ENCODE results near the gene NOM1. TPM values are rescaled to one million over a fixed set of nuclear protein-coding genes. Genes with fewer than 3 reads are reported as not detected.
"Not testable (repeated sequence)": the region's sequence is repeated elsewhere in the genome, so short reads cannot be mapped to it uniquely, and the experiment has no call there.

The NOM1 gene
- total and polyA plus RNA-seq, 2 donors (not counting 1 experiment from before 2014, with no cell fraction given) = 14.2 to 38.3 TPM

- Histone ChIP-seq H3K4me1 (ENCODE audit: control insufficient read depth in 2 of 2, insufficient read depth in 2 of 2, low read length in 2 of 2) (peaks cover 16 to 33% of the 10 kb centered on the region in 2 donors), H3K79me2 (ENCODE audit: control insufficient read depth, insufficient read depth, low read length) (peaks cover 33% of the 10 kb centered on the region), H3K4me3 (ENCODE audit: control extremely low read depth in 1 of 5, extremely low read depth in 1 of 5, insufficient read depth in 1 of 5, low read depth in 2 of 5, low read length in 4 of 5) (peak overlapping the region in 4 of 5 experiments; percentile 61 to 93 (median 82)), H4K20me1 (ENCODE audit: control insufficient read depth, insufficient read depth, low read length, poor library complexity, severe bottlenecking) (peaks cover 25% of the 10 kb centered on the region), H3K4me2 (replicated peaks; ENCODE audit: low read depth, low read length, poor library complexity, severe bottlenecking) (peak overlapping the region; percentile 90), H3K36me3 (replicated peaks in 1 of 2; ENCODE audit: control extremely low read depth in 1 of 2, control insufficient read depth in 1 of 2, extremely low read depth in 1 of 2, insufficient read depth in 2 of 2, low read length in 1 of 2) (peaks cover 0 to 12% of the 10 kb centered on the region in 2 experiments), H3K9me3 (ENCODE audit: control extremely low read depth in 1 of 3, control insufficient read depth in 2 of 3, insufficient read depth in 1 of 3, low read length in 2 of 3) (no peaks in the 10 kb centered on the region), H3K27ac (ENCODE audit: low read length in 2 of 2) (no peak overlapping the region), H3K27me3 (replicated peaks in 1 of 4; ENCODE audit: control extremely low read depth in 1 of 4, control insufficient read depth in 3 of 4, insufficient read depth in 4 of 4, low read length in 3 of 4) (peaks cover 0 to 10% (median 2%) of the 10 kb centered on the region in 4 experiments), H3K9ac (ENCODE audit: low read length) (peak overlapping the region; percentile 79), H2AFZ (ENCODE audit: insufficient read depth, low read depth, low read length, poor library complexity, severe bottlenecking) (peak overlapping the region; percentile 97)
- TF ChIP-seq EZH2 (IDR thresholded peaks at IDR 0.05; ENCODE audit: borderline replicate concordance, insufficient read depth, low read depth, low read length, poor library complexity, severe bottlenecking) (no peak), CTCF (IDR thresholded peaks at IDR 0.05) (no peak)
- H3K9me3 Mint-ChIP-seq (ENCODE audit: insufficient read depth) = no peaks in the 10 kb centered on the region
- no peak for DNase-seq
- peak overlapping the region; percentile 45 for H3K4me3 Mint-ChIP-seq
- CTCF ChIA-PET = interaction anchor here (0.6 kb wide), 1 partner anchor 185 kb away, joined by 3 read pairs; no protein-coding TSS in a partner anchor
- intact Hi-C loops (cut with micrococcal nuclease) = no loop called here
- H3K27ac Mint-ChIP-seq = no peak overlapping the region
- peaks cover 9% of the 10 kb centered on the region for H3K27me3 Mint-ChIP-seq
- POLR2A ChIA-PET = no interaction called here
- no peak for ATAC-seq (ENCODE audit: low read depth)
- 87% methylated on average over 4 of the region's 12 CpGs for WGBS (ENCODE audit: insufficient coverage)
- H3K4me1 Mint-ChIP-seq = peaks cover 18% of the 10 kb centered on the region
These were observed 1.2 kb upstream of the NOM1 start for GRCh38 chr7:156948361-156948760.

GRCh38 chr7:156950381-156950858 lies 908 bp downstream of the NOM1 start:
- peak overlapping the region; percentile 96 for H3K4me3 Mint-ChIP-seq
- no peaks in the 10 kb centered on the region for H3K9me3 Mint-ChIP-seq (ENCODE audit: insufficient read depth)
- peaks cover 1% of the 10 kb centered on the region for H3K27me3 Mint-ChIP-seq
- H3K9me3 ChIP-seq (ENCODE audit: control extremely low read depth in 1 of 3, control insufficient read depth in 2 of 3, insufficient read depth in 1 of 3, low read length in 2 of 3) = no peaks in the 10 kb centered on the region
- H3K79me2 ChIP-seq (ENCODE audit: control insufficient read depth, insufficient read depth, low read length) = peaks cover 46% of the 10 kb centered on the region
- POLR2A ChIA-PET = no interaction called here
- H3K9ac ChIP-seq (ENCODE audit: low read length) = peak overlapping the region; percentile 79
- H3K36me3 ChIP-seq (replicated peaks in 1 of 2; ENCODE audit: control extremely low read depth in 1 of 2, control insufficient read depth in 1 of 2, extremely low read depth in 1 of 2, insufficient read depth in 2 of 2, low read length in 1 of 2) = peaks cover 0 to 33% of the 10 kb centered on the region in 2 experiments
- 5% methylated on average over 19 of the region's 21 CpGs for WGBS (ENCODE audit: insufficient coverage)
- H3K27me3 ChIP-seq (replicated peaks in 1 of 4; ENCODE audit: control extremely low read depth in 1 of 4, control insufficient read depth in 3 of 4, insufficient read depth in 4 of 4, low read length in 3 of 4) = no peaks in the 10 kb centered on the region
- intact Hi-C loops (cut with micrococcal nuclease) = loop anchor here (2.0 kb wide), 1 partner anchor 386 kb away; the partner anchor contains the start of gene DNAJB6
- H3K4me1 ChIP-seq (ENCODE audit: control insufficient read depth in 2 of 2, insufficient read depth in 2 of 2, low read length in 2 of 2) = peaks cover 16 to 31% of the 10 kb centered on the region in 2 donors
- DNase-seq = no peak
- peak overlapping the region; percentile 49 to 93 (median 73) for H3K4me3 ChIP-seq (ENCODE audit: control extremely low read depth in 1 of 5, extremely low read depth in 1 of 5, insufficient read depth in 1 of 5, low read depth in 2 of 5, low read length in 4 of 5)
- no peak for ATAC-seq (ENCODE audit: low read depth)
- CTCF ChIA-PET = interaction anchor here (1.9 kb wide), 1 partner anchor 57 kb away, joined by 6 read pairs; the partner anchor contains the start of gene LMBR1
- TF ChIP-seq EZH2 (IDR thresholded peaks at IDR 0.05; ENCODE audit: borderline replicate concordance, insufficient read depth, low read depth, low read length, poor library complexity, severe bottlenecking) (no peak), CTCF (IDR thresholded peaks at IDR 0.05) (no peak)
- H4K20me1 ChIP-seq (ENCODE audit: control insufficient read depth, insufficient read depth, low read length, poor library complexity, severe bottlenecking) = peaks cover 34% of the 10 kb centered on the region
- H3K4me1 Mint-ChIP-seq = peaks cover 20% of the 10 kb centered on the region
- H3K27ac ChIP-seq (ENCODE audit: low read length in 2 of 2) = peak overlapping the region in 1 of 2 donors; percentile 65
- H2AFZ ChIP-seq (ENCODE audit: insufficient read depth, low read depth, low read length, poor library complexity, severe bottlenecking) = peak overlapping the region; percentile 97
- H3K27ac Mint-ChIP-seq = peak overlapping the region; percentile 68
- H3K4me2 ChIP-seq (replicated peaks; ENCODE audit: low read depth, low read length, poor library complexity, severe bottlenecking) = peak overlapping the region; percentile 90

GRCh38 chr7:156953215-156953614 lies 3.7 kb downstream of the NOM1 start:
- H3K4me2 ChIP-seq (replicated peaks; ENCODE audit: low read depth, low read length, poor library complexity, severe bottlenecking); H3K27ac Mint-ChIP-seq; H3K27ac ChIP-seq (ENCODE audit: low read length in 2 of 2); POLR2A ChIA-PET; DNase-seq; H3K4me3 Mint-ChIP-seq; H3K9ac ChIP-seq (ENCODE audit: low read length); ATAC-seq (ENCODE audit: low read depth); H3K4me3 ChIP-seq (ENCODE audit: control extremely low read depth in 1 of 5, extremely low read depth in 1 of 5, insufficient read depth in 1 of 5, low read depth in 2 of 5, low read length in 4 of 5); H3K9me3 ChIP-seq (ENCODE audit: control extremely low read depth in 1 of 3, control insufficient read depth in 2 of 3, insufficient read depth in 1 of 3, low read length in 2 of 3); intact Hi-C loops (cut with micrococcal nuclease); CTCF ChIA-PET; H3K27me3 ChIP-seq (replicated peaks in 1 of 4; ENCODE audit: control extremely low read depth in 1 of 4, control insufficient read depth in 3 of 4, insufficient read depth in 4 of 4, low read length in 3 of 4); H3K27me3 Mint-ChIP-seq; H2AFZ ChIP-seq (ENCODE audit: insufficient read depth, low read depth, low read length, poor library complexity, severe bottlenecking); H3K9me3 Mint-ChIP-seq (ENCODE audit: insufficient read depth): not testable (repeated sequence)
- peaks cover 48% of the 10 kb centered on the region for H4K20me1 ChIP-seq (ENCODE audit: control insufficient read depth, insufficient read depth, low read length, poor library complexity, severe bottlenecking)
- 84% methylated on average over 7 of the region's 12 CpGs for WGBS (ENCODE audit: insufficient coverage)
- peaks cover 19% of the 10 kb centered on the region for H3K4me1 Mint-ChIP-seq
- peaks cover 6 to 53% of the 10 kb centered on the region in 2 experiments for H3K36me3 ChIP-seq (replicated peaks in 1 of 2; ENCODE audit: control extremely low read depth in 1 of 2, control insufficient read depth in 1 of 2, extremely low read depth in 1 of 2, insufficient read depth in 2 of 2, low read length in 1 of 2)
- H3K79me2 ChIP-seq (ENCODE audit: control insufficient read depth, insufficient read depth, low read length) = peaks cover 57% of the 10 kb centered on the region
- peaks cover 16 to 31% of the 10 kb centered on the region in 2 donors for H3K4me1 ChIP-seq (ENCODE audit: control insufficient read depth in 2 of 2, insufficient read depth in 2 of 2, low read length in 2 of 2)

Measured in B cell (primary cell).